Gastroesophageal sphincter (tissue), 4 donors: ENCODE measurements around the gene FAM222B. TPM values are rescaled to one million over a fixed set of nuclear protein-coding genes. Genes with fewer than 3 reads are reported as not detected.

Experiments
- ATAC-seq: fragments of 150-250 bp; one replicate; pipeline ENCODE4 v1.9.1; 2016; ENCODE audit warnings: mild to moderate bottlenecking, moderate library complexity
- H3K27ac ChIP-seq, 4 donors: fragments of 200-600 bp; sonication (generic) in 3 of 4; 1 replicate in 3 of 4; 2 replicates in 1 of 4; pipeline ENCODE4 v1.5.1; 2016 to 2019
- H3K27me3 ChIP-seq: fragments of 200-600 bp; sonication (generic); one replicate; pipeline ENCODE4 v1.5.1; 2019
- H3K36me3 ChIP-seq, 2 donors: fragments of 200-600 bp; sonication (generic); one replicate each; pipeline ENCODE4 v1.5.1; 2019; ENCODE audit warnings: control low read depth in 1 of 2
- H3K4me1 ChIP-seq, 3 donors: fragments of 200-600 bp; sonication (generic); 1 replicate in 2 of 3; 2 replicates in 1 of 3; pipeline ENCODE4 v1.5.1; 2016 to 2019; ENCODE audit warnings: control low read depth in 2 of 3
- H3K4me3 ChIP-seq, 2 donors: fragments of 200-600 bp; sonication (generic); one replicate each; pipeline ENCODE4 v1.5.1; 2019; ENCODE audit warnings: mild to moderate bottlenecking in 1 of 2, moderate library complexity in 1 of 2
- H3K9me3 ChIP-seq, 3 donors: fragments of 200-600 bp; sonication (generic); one replicate each; pipeline ENCODE4 v1.5.1; 2017 to 2019; ENCODE audit warnings: control low read depth in 2 of 3
- EP300 ChIP-seq: sonication (generic); formaldehyde crosslinking; IDR thresholded peaks from one replicate; pipeline ENCODE4 v1.6.1; 2017; ENCODE audit warnings: antibody characterized with exemption, mild to moderate bottlenecking
- POLR2A ChIP-seq, 2 donors: fragments of 450-650 bp; IDR thresholded peaks; one replicate each; pipeline ENCODE4 v1.6.1; 2017; ENCODE audit warnings: antibody characterized with exemption in 2 of 2, mild to moderate bottlenecking in 2 of 2, moderate library complexity in 1 of 2
- POLR2AphosphoS5 ChIP-seq: sonication (generic); formaldehyde crosslinking; IDR thresholded peaks from one replicate; pipeline ENCODE4 v1.6.1; 2017; ENCODE audit warnings: antibody characterized with exemption
- WGBS, 2 donors: methylation state at CpG; one replicate each; pipeline ENCODE4 v1.1.5; 2018; ENCODE audit warnings: low coverage in 1 of 2; 5-methylcytosine and 5-hydroxymethylcytosine counted together
- total RNA-seq, 4 donors: library from RNA; depleted of rRNA; stranded (reverse); fragments of >200 nt; gene quantifications; one replicate each; pipeline ENCODE4 v1.1.0, GENCODE V29; 2016
- TF ChIP-seq, protein P1 (sequence below), 4 experiments: fragments of 200-600 bp in 2 of 4; fragments of 450-650 bp in 2 of 4; sonication (generic) in 1 of 4; IDR thresholded peaks; one replicate each; pipeline ENCODE4 v1.5.1; 2017 to 2019; ENCODE audit warnings: antibody characterized with exemption in 4 of 4, mild to moderate bottlenecking in 2 of 4, moderate library complexity in 2 of 4

Gene FAM222B
- total RNA-seq, 4 donors from 2014 or later, result 15.5 to 47.6 (median 21.6) TPM

DNA sequence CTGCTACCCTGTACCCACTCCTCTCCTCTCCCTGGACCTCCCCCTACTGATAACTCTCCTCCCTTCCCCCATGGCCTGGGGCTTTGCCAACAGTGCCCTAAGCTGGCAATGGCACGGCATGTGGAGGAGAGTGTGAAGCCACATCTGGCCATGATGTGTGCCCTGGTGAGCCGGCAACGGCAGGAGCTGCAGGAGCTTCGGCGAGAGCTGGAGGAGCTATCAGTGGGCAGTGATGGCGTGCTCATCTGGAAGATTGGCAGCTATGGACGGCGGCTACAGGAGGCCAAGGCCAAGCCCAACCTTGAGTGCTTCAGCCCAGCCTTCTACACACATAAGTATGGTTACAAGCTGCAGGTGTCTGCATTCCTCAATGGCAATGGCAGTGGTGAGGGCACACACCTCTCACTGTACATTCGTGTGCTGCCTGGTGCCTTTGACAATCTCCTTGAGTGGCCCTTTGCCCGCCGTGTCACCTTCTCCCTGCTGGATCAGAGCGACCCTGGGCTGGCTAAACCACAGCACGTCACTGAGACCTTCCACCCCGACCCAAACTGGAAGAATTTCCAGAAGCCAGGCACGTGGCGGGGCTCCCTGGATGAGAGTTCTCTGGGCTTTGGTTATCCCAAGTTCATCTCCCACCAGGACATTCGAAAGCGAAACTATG lies 93.6 kb downstream of the FAM222B start:
- no peak for ATAC-seq
- WGBS, 2 donors, result 65% methylated on average over 6 of the region's 18 CpGs; no CpG with 5 or more reads in 1 of the 2 donors
- H3K4me3 ChIP-seq, result no peak overlapping the region
- TF ChIP-seq, protein P1, sequence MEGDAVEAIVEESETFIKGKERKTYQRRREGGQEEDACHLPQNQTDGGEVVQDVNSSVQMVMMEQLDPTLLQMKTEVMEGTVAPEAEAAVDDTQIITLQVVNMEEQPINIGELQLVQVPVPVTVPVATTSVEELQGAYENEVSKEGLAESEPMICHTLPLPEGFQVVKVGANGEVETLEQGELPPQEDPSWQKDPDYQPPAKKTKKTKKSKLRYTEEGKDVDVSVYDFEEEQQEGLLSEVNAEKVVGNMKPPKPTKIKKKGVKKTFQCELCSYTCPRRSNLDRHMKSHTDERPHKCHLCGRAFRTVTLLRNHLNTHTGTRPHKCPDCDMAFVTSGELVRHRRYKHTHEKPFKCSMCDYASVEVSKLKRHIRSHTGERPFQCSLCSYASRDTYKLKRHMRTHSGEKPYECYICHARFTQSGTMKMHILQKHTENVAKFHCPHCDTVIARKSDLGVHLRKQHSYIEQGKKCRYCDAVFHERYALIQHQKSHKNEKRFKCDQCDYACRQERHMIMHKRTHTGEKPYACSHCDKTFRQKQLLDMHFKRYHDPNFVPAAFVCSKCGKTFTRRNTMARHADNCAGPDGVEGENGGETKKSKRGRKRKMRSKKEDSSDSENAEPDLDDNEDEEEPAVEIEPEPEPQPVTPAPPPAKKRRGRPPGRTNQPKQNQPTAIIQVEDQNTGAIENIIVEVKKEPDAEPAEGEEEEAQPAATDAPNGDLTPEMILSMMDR (IDR thresholded peaks at IDR 0.05), result no peak
- TF ChIP-seq EP300 (no peak), POLR2AphosphoS5 (no peak), POLR2A (IDR thresholded peaks at IDR 0.05) (no peak)
- H3K4me1 ChIP-seq, result peaks cover 0 to 57% (median 15%) of the 10 kb centered on the region in 3 donors
- peaks cover 0 to 27% of the 10 kb centered on the region in 2 donors for H3K36me3 ChIP-seq
- peak overlapping the region in 2 of 4 donors; percentile 31 to 53 for H3K27ac ChIP-seq
- no peaks in the 10 kb centered on the region for H3K27me3 ChIP-seq
- no peaks in the 10 kb centered on the region for H3K9me3 ChIP-seq

GRCh38 chr17:28747801-28748750 lies 94.5 kb downstream of the FAM222B start:
- 64 to 96% methylated on average over 2 to 5 of the region's 18 CpGs for WGBS, 2 donors
- H3K27me3 ChIP-seq, result no peaks in the 10 kb centered on the region
- peak overlapping the region in 1 of 4 donors; percentile 31 for H3K27ac ChIP-seq
- peaks cover 0 to 63% (median 15%) of the 10 kb centered on the region in 3 donors for H3K4me1 ChIP-seq
- H3K4me3 ChIP-seq, result no peak overlapping the region
- peaks cover 0 to 27% of the 10 kb centered on the region in 2 donors for H3K36me3 ChIP-seq
- no peak for TF ChIP-seq EP300
- no peak for TF ChIP-seq POLR2A (IDR thresholded peaks at IDR 0.05)
- TF ChIP-seq, protein P1 (IDR thresholded peaks at IDR 0.05), result no peak
- no peak for TF ChIP-seq POLR2AphosphoS5
- no peaks in the 10 kb centered on the region for H3K9me3 ChIP-seq
- no peak for ATAC-seq

- H3K27me3 ChIP-seq, result no peaks in the 10 kb centered on the region
- peaks cover 0 to 69% (median 15%) of the 10 kb centered on the region in 3 donors for H3K4me1 ChIP-seq
- TF ChIP-seq EP300, result no peak
- TF ChIP-seq POLR2AphosphoS5, result no peak
- H3K9me3 ChIP-seq, result no peaks in the 10 kb centered on the region
- no peak overlapping the region for H3K4me3 ChIP-seq
- peaks cover 0 to 27% of the 10 kb centered on the region in 2 donors for H3K36me3 ChIP-seq
- peak overlapping the region in 3 of 4 donors; percentile 89 to 92 (median 89) for H3K27ac ChIP-seq
- WGBS, 2 donors, result no CpG with 5 or more reads among the region's 7 CpGs
- ATAC-seq, result no peak
Observed at GRCh38 chr17:28747051-28747691, 95.4 kb downstream of the FAM222B start.

DNA sequence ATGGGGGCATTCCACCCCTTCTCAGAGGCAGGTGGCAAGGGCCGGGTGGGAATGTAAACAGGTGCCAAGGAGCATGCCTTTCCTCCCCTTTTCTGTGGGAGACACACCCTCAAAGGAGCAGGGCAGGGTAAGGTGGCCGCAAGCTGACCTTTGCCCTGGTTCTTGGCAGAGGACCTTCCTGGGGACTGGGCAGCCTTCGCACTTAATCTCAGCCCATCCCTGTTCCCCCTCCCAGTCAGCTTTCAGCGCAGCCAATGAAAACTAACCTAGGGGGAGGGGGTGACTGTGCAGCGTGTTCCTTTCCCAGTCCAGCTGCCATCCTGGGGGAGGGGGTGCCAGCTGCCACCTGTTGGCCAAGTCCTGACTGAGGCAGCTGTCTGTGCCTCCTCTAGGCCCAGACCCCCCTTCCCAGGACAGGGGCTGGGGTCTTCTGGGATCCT lies 96.0 kb downstream of the FAM222B start:
- H3K4me1 ChIP-seq, result peaks cover 0 to 69% (median 15%) of the 10 kb centered on the region in 3 donors
- H3K27ac ChIP-seq, result peak overlapping the region in 3 of 4 donors; percentile 89 to 92 (median 89)
- no peak overlapping the region for H3K4me3 ChIP-seq
- H3K27me3 ChIP-seq, result no peaks in the 10 kb centered on the region
- WGBS, 2 donors, result no CpG with 5 or more reads among the region's 5 CpGs
- peaks cover 0 to 27% of the 10 kb centered on the region in 2 donors for H3K36me3 ChIP-seq
- no peaks in the 10 kb centered on the region for H3K9me3 ChIP-seq
- TF ChIP-seq EP300, result no peak
- TF ChIP-seq, protein P1 (IDR thresholded peaks at IDR 0.05), result no peak
- TF ChIP-seq POLR2AphosphoS5, result no peak
- TF ChIP-seq POLR2A (IDR thresholded peaks at IDR 0.05), result no peak
- ATAC-seq, result no peak
